IMR-90 (cell line): ENCODE data around the gene TMEM100.
"Not testable (repeated sequence)": the region's sequence is repeated elsewhere in the genome, so short reads cannot be mapped to it uniquely, and the experiment has no call there.

Source experiments
- BHLHE40 ChIP-seq: fragments of 150-350 bp; IDR thresholded peaks from 2 replicates; pipeline ENCODE4 v1.6.1; 2016; ENCODE audit warnings: mild to moderate bottlenecking, low read depth, low read length
- CEBPB ChIP-seq: IDR thresholded peaks from 2 replicates; pipeline ENCODE4 v1.6.1; 2012; ENCODE audit warnings: low read depth, low read length, improper control_type of control experiment
- CTCF ChIP-seq: conservative IDR thresholded peaks from 2 replicates; pipeline ENCODE4 v1.5.1; 2012; ENCODE audit warnings: mild to moderate bottlenecking, low read depth, low read length, improper control_type of control experiment
- FOS ChIP-seq: fragments of 150-350 bp; IDR thresholded peaks from 2 replicates; pipeline ENCODE4 v1.6.1; 2016; ENCODE audit warnings: low read depth, low read length
- MAFK ChIP-seq: IDR thresholded peaks from 2 replicates; pipeline ENCODE4 v1.6.1; 2012; ENCODE audit warnings: low read depth, low read length, improper control_type of control experiment
- MAZ ChIP-seq: IDR thresholded peaks from 2 replicates; pipeline ENCODE4 v1.6.1; 2012; ENCODE audit warnings: low read depth, mild to moderate bottlenecking, low read length, improper control_type of control experiment, moderate library complexity, borderline replicate concordance
- MXI1 ChIP-seq: IDR thresholded peaks from 2 replicates; pipeline ENCODE4 v1.6.1; 2012; ENCODE audit warnings: low read depth, mild to moderate bottlenecking, low read length, moderate library complexity, borderline replicate concordance
- POLR2A ChIP-seq: IDR thresholded peaks from 2 replicates; pipeline ENCODE4 v1.6.1; 2012; ENCODE audit warnings: mild to moderate bottlenecking, low read depth, low read length
- RAD21 ChIP-seq: IDR thresholded peaks from 2 replicates; pipeline ENCODE4 v1.6.1; 2012; ENCODE audit warnings: low read length, improper control_type of control experiment
- RFX5 ChIP-seq: IDR thresholded peaks from 2 replicates; pipeline ENCODE4 v1.8.0; 2012; ENCODE audit warnings: low read depth, mild to moderate bottlenecking, low read length, moderate library complexity
- SMC3 ChIP-seq: fragments of 150-350 bp; IDR thresholded peaks from 2 replicates; pipeline ENCODE4 v1.6.1; 2016; ENCODE audit warnings: low read depth, mild to moderate bottlenecking, antibody characterized with exemption, low read length, moderate library complexity
- USF2 ChIP-seq: fragments of 150-350 bp; IDR thresholded peaks from 2 replicates; pipeline ENCODE4 v1.6.1; 2017; ENCODE audit warnings: mild to moderate bottlenecking, antibody characterized with exemption, low read length, low read depth

GRCh38 chr17:55672010-55672409 lies 50.7 kb downstream of the TMEM100 start:
- TF ChIP-seq CTCF, FOS, POLR2A, MAZ, BHLHE40, RAD21, RFX5, SMC3, USF2, MAFK, CEBPB, MXI1: not testable (repeated sequence)
